ENCODE results near the gene FAM181B.

The FAM181B gene

GRCh38 chr11:82757660-82758357 lies 24.1 kb upstream of the FAM181B start:
- peaks cover 22% of the 10 kb centered on the region for H3K27me3 ChIP-seq
- H3K4me1 ChIP-seq (ENCODE audit: control insufficient read depth in 1 of 2, insufficient read depth in 1 of 2, low read depth in 1 of 2, low read length in 1 of 2) = no peaks in the 10 kb centered on the region
- no peak overlapping the region for H3K27ac ChIP-seq
- no peaks in the 10 kb centered on the region for H3K9me3 ChIP-seq
- no peaks in the 10 kb centered on the region for H3K36me3 ChIP-seq
- no peak overlapping the region for H3K4me3 ChIP-seq (ENCODE audit: low read depth in 1 of 2, low read length in 1 of 2)
- no peak for TF ChIP-seq CTCF (IDR thresholded peaks at IDR 0.05)

GRCh38 chr11:82756765-82757639 lies 23.3 kb upstream of the FAM181B start:
- TF ChIP-seq CTCF (IDR thresholded peaks at IDR 0.05) = no peak
- H3K27ac ChIP-seq = no peak overlapping the region
- H3K27me3 ChIP-seq = peaks cover 26% of the 10 kb centered on the region
- H3K9me3 ChIP-seq = no peaks in the 10 kb centered on the region
- H3K4me3 ChIP-seq (ENCODE audit: low read depth in 1 of 2, low read length in 1 of 2) = no peak overlapping the region
- no peaks in the 10 kb centered on the region for H3K4me1 ChIP-seq (ENCODE audit: control insufficient read depth in 1 of 2, insufficient read depth in 1 of 2, low read depth in 1 of 2, low read length in 1 of 2)
- H3K36me3 ChIP-seq = no peaks in the 10 kb centered on the region

- peaks cover 7 to 18% of the 10 kb centered on the region in 2 experiments for H3K4me1 ChIP-seq (ENCODE audit: control insufficient read depth in 1 of 2, insufficient read depth in 1 of 2, low read depth in 1 of 2, low read length in 1 of 2)
- H3K27me3 ChIP-seq = peaks cover 33% of the 10 kb centered on the region
- H3K36me3 ChIP-seq = no peaks in the 10 kb centered on the region
- H3K4me3 ChIP-seq (ENCODE audit: low read depth in 1 of 2, low read length in 1 of 2) = no peak overlapping the region
- no peak for TF ChIP-seq CTCF (IDR thresholded peaks at IDR 0.05)
- no peak overlapping the region for H3K27ac ChIP-seq
- H3K9me3 ChIP-seq = no peaks in the 10 kb centered on the region
Measured at GRCh38 chr11:82754410-82754809, 20.7 kb upstream of the FAM181B start.

- H3K27ac ChIP-seq = no peak overlapping the region
- H3K4me3 ChIP-seq (ENCODE audit: low read depth in 1 of 2, low read length in 1 of 2) = no peak overlapping the region
- H3K4me1 ChIP-seq (ENCODE audit: control insufficient read depth in 1 of 2, insufficient read depth in 1 of 2, low read depth in 1 of 2, low read length in 1 of 2) = peaks cover 7 to 20% of the 10 kb centered on the region in 2 experiments
- H3K9me3 ChIP-seq = no peaks in the 10 kb centered on the region
- H3K36me3 ChIP-seq = no peaks in the 10 kb centered on the region
- peaks cover 33% of the 10 kb centered on the region for H3K27me3 ChIP-seq
- TF ChIP-seq CTCF (IDR thresholded peaks at IDR 0.05) = no peak
Measured at GRCh38 chr11:82753921-82754320, 20.3 kb upstream of the FAM181B start.

GRCh38 chr11:82752801-82753200 lies 19.1 kb upstream of the FAM181B start:
- no peaks in the 10 kb centered on the region for H3K36me3 ChIP-seq
- no peak for TF ChIP-seq CTCF (IDR thresholded peaks at IDR 0.05)
- H3K9me3 ChIP-seq = no peaks in the 10 kb centered on the region
- H3K4me1 ChIP-seq (ENCODE audit: control insufficient read depth in 1 of 2, insufficient read depth in 1 of 2, low read depth in 1 of 2, low read length in 1 of 2) = peaks cover 7 to 20% of the 10 kb centered on the region in 2 experiments
- no peak overlapping the region for H3K27ac ChIP-seq
- no peak overlapping the region for H3K4me3 ChIP-seq (ENCODE audit: low read depth in 1 of 2, low read length in 1 of 2)
- H3K27me3 ChIP-seq = peaks cover 33% of the 10 kb centered on the region

All from neutrophil (primary cell).